ENCODE data around the gene FOSL1.

FOSL1 gene

GRCh38 chr11:65917434-65918210 lies 17.4 kb upstream of the FOSL1 start:
- Histone ChIP-seq H3K9me3 (replicated peaks in 1 of 11) (no peaks in the 10 kb centered on the region), H3K36me3 (peaks cover 9 to 26% (median 13%) of the 10 kb centered on the region in 11 experiments), H3K27me3 (no peaks in the 10 kb centered on the region), H3K4me1 (peaks cover 53 to 68% (median 59%) of the 10 kb centered on the region in 10 experiments), H3K9ac (peak overlapping the region; percentile 89 to 99 (median 96); a peak in 21 of 22 replicates), H4K20me1 (peaks cover 5 to 36% (median 24%) of the 10 kb centered on the region in 11 experiments; a peak in 14 of 22 replicates), H3K4me3 (peak overlapping the region; percentile 78 to 99 (median 92)), H3K4me2 (peak overlapping the region; percentile 84 to 100 (median 95)), H3K27ac (peak overlapping the region; percentile 90 to 97 (median 93); a peak in 19 of 22 replicates)
- TF ChIP-seq Cebpa-rat (IDR thresholded peaks at IDR 0.05): no peak

GRCh38 chr11:65917077-65917433 lies 16.9 kb upstream of the FOSL1 start:
- H3K4me3 ChIP-seq: peak overlapping the region in 9 of 10 experiments; percentile 78 to 99 (median 95); a peak in 10 of 20 replicates

GRCh38 chr11:65916391-65916790 lies 16.2 kb upstream of the FOSL1 start:
- H3K27me3 ChIP-seq: no peaks in the 10 kb centered on the region
- H3K9ac ChIP-seq: peak overlapping the region; percentile 38 to 99 (median 95); a peak in 19 of 22 replicates
- H3K4me1 ChIP-seq: peaks cover 62 to 76% (median 71%) of the 10 kb centered on the region in 10 experiments
- peak overlapping the region in 4 of 10 experiments; percentile 1 to 95 (median 68); a peak in 4 of 20 replicates for H3K4me3 ChIP-seq
- peaks cover 0 to 14% (median 3%) of the 10 kb centered on the region in 11 experiments; a peak in 5 of 22 replicates for H3K36me3 ChIP-seq
- H4K20me1 ChIP-seq: peaks cover 5 to 36% (median 24%) of the 10 kb centered on the region in 11 experiments; a peak in 14 of 22 replicates
- H3K27ac ChIP-seq: peak overlapping the region in 8 of 11 experiments; percentile 5 to 78 (median 61); a peak in 12 of 22 replicates
- no peaks in the 10 kb centered on the region for H3K9me3 ChIP-seq (replicated peaks in 1 of 11)
- peak overlapping the region; percentile 84 to 100 (median 95) for H3K4me2 ChIP-seq
- no peak for TF ChIP-seq Cebpa-rat (IDR thresholded peaks at IDR 0.05)

More at GRCh38 chr11:65917077-65917433, 16.9 kb upstream of the FOSL1 start:
- H3K9me3 ChIP-seq (replicated peaks in 1 of 11): no peaks in the 10 kb centered on the region
- TF ChIP-seq Cebpa-rat (IDR thresholded peaks at IDR 0.05): no peak
- no peaks in the 10 kb centered on the region for H3K27me3 ChIP-seq
- H4K20me1 ChIP-seq: peaks cover 5 to 36% (median 24%) of the 10 kb centered on the region in 11 experiments; a peak in 14 of 22 replicates
- peak overlapping the region in 10 of 11 experiments; percentile 89 to 99 (median 96); a peak in 15 of 22 replicates for H3K9ac ChIP-seq
- peak overlapping the region; percentile 84 to 100 (median 95) for H3K4me2 ChIP-seq
- H3K4me1 ChIP-seq: peaks cover 59 to 70% (median 64%) of the 10 kb centered on the region in 10 experiments
- H3K27ac ChIP-seq: peak overlapping the region in 4 of 11 experiments; percentile 5 to 78 (median 61); a peak in 5 of 22 replicates
- peaks cover 3 to 20% (median 7%) of the 10 kb centered on the region in 11 experiments for H3K36me3 ChIP-seq

GRCh38 chr11:65915821-65916251 lies 15.6 kb upstream of the FOSL1 start:
- peaks cover 60 to 77% (median 70%) of the 10 kb centered on the region in 10 experiments for H3K4me1 ChIP-seq
- peak overlapping the region; percentile 10 to 78 (median 67); a peak in 19 of 22 replicates for H3K27ac ChIP-seq
- peaks cover 0 to 10% (median 0%) of the 10 kb centered on the region in 11 experiments; a peak in 3 of 22 replicates for H3K36me3 ChIP-seq
- H3K4me3 ChIP-seq: peak overlapping the region in 4 of 10 experiments; percentile 31 to 89 (median 40); a peak in 8 of 20 replicates
- H3K9me3 ChIP-seq (replicated peaks in 1 of 11): no peaks in the 10 kb centered on the region
- H3K27me3 ChIP-seq: no peaks in the 10 kb centered on the region
- H3K4me2 ChIP-seq: peak overlapping the region; percentile 84 to 100 (median 95)
- peaks cover 5 to 35% (median 23%) of the 10 kb centered on the region in 11 experiments; a peak in 14 of 22 replicates for H4K20me1 ChIP-seq
- peak overlapping the region; percentile 38 to 99 (median 94); a peak in 20 of 22 replicates for H3K9ac ChIP-seq
- no peak for TF ChIP-seq Cebpa-rat (IDR thresholded peaks at IDR 0.05)

GRCh38 chr11:65915101-65915820 lies 15.1 kb upstream of the FOSL1 start:
- peaks cover 0 to 10% (median 0%) of the 10 kb centered on the region in 11 experiments; a peak in 2 of 22 replicates for H3K36me3 ChIP-seq
- peak overlapping the region; percentile 26 to 99 (median 94); a peak in 16 of 22 replicates for H3K9ac ChIP-seq
- H3K4me2 ChIP-seq: peak overlapping the region; percentile 84 to 100 (median 95)
- H3K27ac ChIP-seq: peak overlapping the region; percentile 10 to 78 (median 67); a peak in 19 of 22 replicates
- TF ChIP-seq Cebpa-rat (IDR thresholded peaks at IDR 0.05): no peak
- H3K4me1 ChIP-seq: peaks cover 54 to 77% (median 67%) of the 10 kb centered on the region in 10 experiments
- H3K9me3 ChIP-seq (replicated peaks in 1 of 11): no peaks in the 10 kb centered on the region
- no peaks in the 10 kb centered on the region for H3K27me3 ChIP-seq
- H4K20me1 ChIP-seq: peaks cover 2 to 29% (median 19%) of the 10 kb centered on the region in 11 experiments; a peak in 14 of 22 replicates
- H3K4me3 ChIP-seq: peak overlapping the region in 4 of 10 experiments; percentile 5 to 46 (median 33); a peak in 5 of 20 replicates

GRCh38 chr11:65912845-65913244 lies 12.7 kb upstream of the FOSL1 start:
- H3K4me2 ChIP-seq: peak overlapping the region in 6 of 11 experiments; percentile 8 to 76 (median 71); a peak in 6 of 22 replicates
- peaks cover 0 to 28% (median 18%) of the 10 kb centered on the region in 11 experiments; a peak in 12 of 22 replicates for H4K20me1 ChIP-seq
- no peak overlapping the region for H3K9ac ChIP-seq
- peaks cover 0 to 10% (median 0%) of the 10 kb centered on the region in 11 experiments; a peak in 2 of 22 replicates for H3K36me3 ChIP-seq
- no peak for TF ChIP-seq Cebpa-rat (IDR thresholded peaks at IDR 0.05)
- no peaks in the 10 kb centered on the region for H3K27me3 ChIP-seq
- peaks cover 48 to 82% (median 70%) of the 10 kb centered on the region in 10 experiments for H3K4me1 ChIP-seq
- H3K9me3 ChIP-seq (replicated peaks in 1 of 11): no peaks in the 10 kb centered on the region
- H3K27ac ChIP-seq: no peak overlapping the region
- no peak overlapping the region for H3K4me3 ChIP-seq

- Histone ChIP-seq H3K4me1 (peaks cover 39 to 73% (median 61%) of the 10 kb centered on the region in 10 experiments), H3K27me3 (no peaks in the 10 kb centered on the region), H3K4me2 (peak overlapping the region; percentile 63 to 83 (median 75)), H3K9me3 (replicated peaks in 1 of 11) (no peaks in the 10 kb centered on the region), H3K36me3 (0 out of 22 replicates have a peak, but pooled peaks cover 0 to 1% (median 0%) of the 10 kb centered on the region in 11 experiments), H3K9ac (peak overlapping the region in 8 of 11 experiments; percentile 3 to 42 (median 20); a peak in 9 of 22 replicates), H4K20me1 (peaks cover 0 to 22% (median 13%) of the 10 kb centered on the region in 11 experiments; a peak in 12 of 22 replicates), H3K27ac (peak overlapping the region in 6 of 11 experiments; percentile 15 to 58 (median 44); a peak in 8 of 22 replicates), H3K4me3 (no peak overlapping the region)
- no peak for TF ChIP-seq Cebpa-rat (IDR thresholded peaks at IDR 0.05)
Measured at GRCh38 chr11:65911682-65912568, 11.7 kb upstream of the FOSL1 start.

Measured in BLaER1 treated with 17β-estradiol and CSF1 and Interleukin-3, amounts not matched to agents 10 nM and 100 nM (cell line).